HG02763 (cell line): ENCODE measurements around the gene ACKR4.
"Not testable (repeated sequence)": the region's sequence is repeated elsewhere in the genome, so short reads cannot be mapped to it uniquely, and the experiment has no call there.

ENCODE experiments used
- ATAC-seq: cut with Tn5 transposase; IDR thresholded peaks from one replicate; pipeline ENCODE4 v1.9.1; 2021; ENCODE audit warnings: mild to moderate bottlenecking, moderate library complexity; ENCODE audit not compliant: unreplicated experiment

ACKR4 gene

GRCh38 chr3:132638706-132639105 is 41.6 kb downstream of the ACKR4 start:
- ATAC-seq: no peak

DNA sequence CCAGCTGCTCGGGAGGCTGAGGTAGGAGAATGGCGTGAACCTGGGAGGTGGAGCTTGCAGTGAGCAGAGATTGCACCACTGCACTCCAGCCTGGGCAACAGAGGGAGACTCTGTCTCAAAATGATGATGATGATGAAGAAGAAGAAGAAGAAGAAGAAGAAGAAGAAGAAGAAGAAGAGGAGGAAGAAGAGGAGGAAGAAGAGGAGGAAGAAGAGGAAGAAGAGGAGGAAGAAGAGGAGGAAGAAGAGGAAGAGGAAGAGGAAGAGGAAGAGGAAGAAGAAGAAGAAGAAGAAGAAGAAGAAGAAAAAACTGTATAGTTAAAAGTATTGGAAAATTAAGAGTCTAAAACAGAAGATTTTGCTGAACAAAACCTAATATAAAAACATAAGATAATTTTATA is 44.4 kb downstream of the ACKR4 start:
- not testable (repeated sequence) for ATAC-seq

GRCh38 chr3:132641837-132642538 is 44.9 kb downstream of the ACKR4 start:
- ATAC-seq: no peak

DNA sequence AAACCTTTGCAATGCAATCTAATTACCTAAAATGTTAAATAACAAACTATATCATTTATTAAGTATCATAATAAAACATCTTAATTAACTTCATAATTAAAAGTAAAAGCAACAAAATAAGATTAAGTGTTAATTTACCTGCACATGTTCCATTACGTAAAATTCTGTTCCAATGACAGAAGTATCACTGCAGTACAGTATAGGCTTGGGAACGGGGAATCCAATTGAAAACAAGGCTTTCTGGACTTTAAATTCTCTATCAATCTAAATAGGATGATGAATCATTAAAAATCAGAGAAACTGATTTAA is 45.4 kb downstream of the ACKR4 start:
- ATAC-seq: no peak

DNA sequence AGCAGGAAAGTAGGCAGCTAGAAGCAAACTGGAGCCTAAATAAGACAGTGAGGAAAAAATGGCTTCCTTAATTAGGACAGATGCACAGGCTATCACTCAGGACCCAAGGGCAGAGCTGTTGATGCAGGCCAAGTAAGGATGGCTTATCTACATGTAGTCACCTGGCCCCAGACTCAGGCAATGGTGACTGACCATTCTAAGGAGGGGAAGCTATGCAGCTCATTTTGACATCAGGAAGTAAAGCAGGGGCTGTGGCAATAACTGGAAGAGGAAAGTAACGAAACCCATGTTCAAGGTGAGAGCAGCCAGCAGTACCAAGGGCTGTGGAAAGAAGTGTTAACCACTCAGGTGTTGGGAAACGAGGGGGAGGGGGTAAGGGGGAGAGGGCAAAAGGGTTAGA is 46.3 kb downstream of the ACKR4 start:
- ATAC-seq: no peak

DNA sequence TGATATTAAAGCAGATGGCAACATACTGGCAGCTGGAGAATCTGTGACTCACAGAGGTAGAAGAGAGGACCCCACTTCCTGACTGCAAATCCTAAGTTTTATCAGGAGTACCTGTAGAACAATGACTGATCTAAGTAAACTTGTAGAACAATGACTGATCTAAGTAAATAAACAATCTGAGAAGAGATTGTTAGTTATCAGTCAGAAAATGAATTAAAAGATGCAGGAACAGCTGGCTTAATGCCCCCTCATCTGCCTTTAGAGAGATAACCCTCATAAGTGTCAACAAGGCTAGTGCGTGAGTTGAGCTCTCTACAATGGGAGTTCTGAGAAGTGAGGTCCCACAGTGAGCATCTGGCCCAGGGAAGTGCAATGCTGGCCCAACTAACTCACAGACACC is 48.0 kb downstream of the ACKR4 start:
- ATAC-seq: no peak

GRCh38 chr3:132650153-132650552 is 53.1 kb downstream of the ACKR4 start:
- ATAC-seq: no peak
